HFF-Myc (cell line): ENCODE measurements around the gene DKC1.

Experiments used
- DNase-seq: peaks from one replicate; pipeline ENCODE4 v3.0.0-alpha.2; 2011; ENCODE audit warnings: low read depth; ENCODE audit errors: extremely low read depth
- H3K4me3 ChIP-seq: replicated peaks from 2 replicates; pipeline ENCODE4 v1.5.1; 2011; ENCODE audit warnings: low read depth, mild to moderate bottlenecking, control low read depth, low read length
- TF ChIP-seq, protein P1 (sequence below): IDR thresholded peaks from 2 replicates; pipeline ENCODE4 v1.5.1; 2012; ENCODE audit warnings: mild to moderate bottlenecking, low read depth, low read length, control low read depth; ENCODE audit errors: missing control alignments

The DKC1 gene

DNA sequence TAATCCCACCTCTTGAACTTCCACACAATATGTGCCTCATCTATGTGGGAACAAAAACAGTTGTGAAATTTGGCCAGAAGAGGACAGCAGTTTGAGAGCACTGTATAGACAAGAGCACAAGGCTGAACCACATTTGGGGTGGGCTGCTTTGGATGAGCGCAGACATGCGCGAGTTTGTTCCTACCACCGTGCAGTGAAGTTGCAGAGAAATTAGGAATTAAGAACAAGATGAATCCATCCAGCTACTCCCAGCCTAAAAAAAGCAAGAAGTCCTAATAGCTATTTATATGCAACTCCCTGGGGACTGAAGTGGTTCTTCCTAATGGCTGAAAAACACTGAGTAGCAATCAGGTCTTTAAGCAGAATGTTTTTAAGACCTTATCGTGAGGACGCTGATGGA, 12.8 kb upstream of the DKC1 start:
- DNase-seq, result no peak
- no peak overlapping the region for H3K4me3 ChIP-seq
- TF ChIP-seq, protein P1, sequence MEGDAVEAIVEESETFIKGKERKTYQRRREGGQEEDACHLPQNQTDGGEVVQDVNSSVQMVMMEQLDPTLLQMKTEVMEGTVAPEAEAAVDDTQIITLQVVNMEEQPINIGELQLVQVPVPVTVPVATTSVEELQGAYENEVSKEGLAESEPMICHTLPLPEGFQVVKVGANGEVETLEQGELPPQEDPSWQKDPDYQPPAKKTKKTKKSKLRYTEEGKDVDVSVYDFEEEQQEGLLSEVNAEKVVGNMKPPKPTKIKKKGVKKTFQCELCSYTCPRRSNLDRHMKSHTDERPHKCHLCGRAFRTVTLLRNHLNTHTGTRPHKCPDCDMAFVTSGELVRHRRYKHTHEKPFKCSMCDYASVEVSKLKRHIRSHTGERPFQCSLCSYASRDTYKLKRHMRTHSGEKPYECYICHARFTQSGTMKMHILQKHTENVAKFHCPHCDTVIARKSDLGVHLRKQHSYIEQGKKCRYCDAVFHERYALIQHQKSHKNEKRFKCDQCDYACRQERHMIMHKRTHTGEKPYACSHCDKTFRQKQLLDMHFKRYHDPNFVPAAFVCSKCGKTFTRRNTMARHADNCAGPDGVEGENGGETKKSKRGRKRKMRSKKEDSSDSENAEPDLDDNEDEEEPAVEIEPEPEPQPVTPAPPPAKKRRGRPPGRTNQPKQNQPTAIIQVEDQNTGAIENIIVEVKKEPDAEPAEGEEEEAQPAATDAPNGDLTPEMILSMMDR, result no peak

DNA sequence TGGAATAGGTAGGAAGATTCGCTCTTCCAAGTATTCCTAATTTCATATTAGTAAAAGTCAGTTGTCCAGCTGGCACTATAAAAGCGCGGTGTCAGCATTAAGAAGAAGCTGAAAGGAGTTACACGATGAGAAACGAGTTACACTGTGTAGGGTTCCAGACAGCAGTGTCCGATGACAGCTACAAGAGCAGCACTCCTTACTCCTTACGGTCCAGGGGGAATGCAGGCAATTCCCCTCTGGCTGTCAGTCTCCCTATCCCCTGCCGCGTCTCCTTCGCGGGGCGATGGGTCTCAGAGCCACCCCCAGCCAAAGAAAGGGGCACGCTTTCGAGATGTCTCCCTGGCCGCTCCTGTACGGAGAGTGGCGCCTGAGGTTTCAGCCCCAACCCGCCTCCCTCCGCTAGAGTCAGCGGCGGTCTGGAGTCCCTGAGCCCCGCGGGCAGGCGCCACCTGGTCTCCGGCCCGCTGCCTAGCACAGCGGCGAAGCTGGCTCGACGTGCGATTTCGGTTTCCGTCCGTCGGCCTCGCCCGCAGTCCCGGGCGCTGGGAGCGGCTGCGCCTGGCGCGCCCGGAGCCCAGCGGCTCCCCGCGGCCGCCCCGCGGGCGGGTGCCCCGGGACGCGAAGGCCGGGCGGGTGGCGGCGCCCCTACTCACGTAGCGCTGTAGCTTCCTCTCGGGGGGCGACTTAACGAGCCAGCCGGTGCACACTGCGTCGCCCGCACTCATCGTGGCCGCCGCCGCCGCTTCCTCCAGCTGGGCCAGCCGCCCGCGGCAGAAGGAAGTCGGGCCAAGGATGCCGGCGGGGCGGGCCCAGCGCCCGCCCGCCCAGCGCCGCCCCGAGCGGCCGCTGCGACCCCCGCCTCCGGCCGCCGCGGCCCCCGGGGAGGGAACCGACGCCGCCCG, 12.1 kb upstream of the DKC1 start, which contains the start of gene GAB3:
GAB3 (minus strand) TSS at position 777 of the 902 bp plus-strand sequence; CDS start at position 725, 52 bp downstream.
- DNase-seq, result no peak
- TF ChIP-seq, protein P1, result no peak
- H3K4me3 ChIP-seq, result peak within 1 kb of the TSS; percentile 33

DNA sequence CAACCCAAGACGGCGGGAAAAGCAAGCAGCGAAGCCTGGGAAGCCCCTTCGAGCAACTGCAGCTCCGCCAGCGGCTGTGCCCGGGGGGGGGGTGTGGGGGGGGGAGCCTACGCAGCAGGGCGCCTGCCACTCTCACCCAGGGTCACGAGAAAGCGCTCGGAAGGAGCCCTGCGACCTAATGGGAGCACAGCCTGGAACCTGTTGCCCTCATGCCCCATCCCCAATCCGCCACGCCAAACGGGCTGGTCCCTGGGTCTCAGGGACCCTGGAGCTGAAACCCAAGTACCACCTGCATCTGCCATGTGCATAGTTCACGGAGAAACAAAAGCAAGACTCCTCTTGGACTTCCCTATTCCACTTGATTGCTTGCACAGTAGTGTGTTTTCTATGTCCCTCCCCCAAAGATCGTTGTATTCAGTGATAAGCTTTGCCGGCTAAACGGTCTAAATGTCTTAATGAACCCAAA, 11.4 kb upstream of the DKC1 start:
- no peak for DNase-seq
- no peak overlapping the region for H3K4me3 ChIP-seq
- TF ChIP-seq, protein P1, result no peak

DNA sequence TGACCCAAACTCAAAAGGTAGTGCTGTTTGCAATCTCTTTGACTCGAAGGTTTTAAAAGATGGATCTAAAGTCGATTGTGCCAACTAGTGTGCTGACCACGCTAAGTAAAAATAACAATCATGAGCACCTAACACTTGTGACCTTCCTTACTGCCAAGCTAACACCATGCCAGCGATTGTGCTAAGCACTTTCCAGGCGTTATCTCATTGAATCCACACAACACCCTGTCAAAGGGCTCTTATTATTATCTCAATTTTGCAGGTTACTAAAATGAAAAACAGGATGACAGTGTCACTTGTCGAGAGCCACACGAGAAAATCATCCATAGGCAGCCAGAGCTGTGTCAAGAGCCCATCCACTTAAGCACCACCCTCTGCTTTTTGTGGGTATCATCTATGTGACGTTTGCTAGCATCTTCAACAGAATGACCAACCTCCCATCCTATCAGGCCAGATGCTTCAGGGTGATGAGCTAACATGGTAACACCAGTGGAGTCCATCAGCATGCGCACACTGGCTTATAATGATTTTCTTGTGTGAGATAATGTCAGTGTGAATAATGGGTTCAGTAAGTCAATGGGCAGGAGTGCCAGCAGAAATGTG, 10.9 kb upstream of the DKC1 start:
- no peak for DNase-seq
- TF ChIP-seq, protein P1, result no peak
- H3K4me3 ChIP-seq, result no peak overlapping the region

DNA sequence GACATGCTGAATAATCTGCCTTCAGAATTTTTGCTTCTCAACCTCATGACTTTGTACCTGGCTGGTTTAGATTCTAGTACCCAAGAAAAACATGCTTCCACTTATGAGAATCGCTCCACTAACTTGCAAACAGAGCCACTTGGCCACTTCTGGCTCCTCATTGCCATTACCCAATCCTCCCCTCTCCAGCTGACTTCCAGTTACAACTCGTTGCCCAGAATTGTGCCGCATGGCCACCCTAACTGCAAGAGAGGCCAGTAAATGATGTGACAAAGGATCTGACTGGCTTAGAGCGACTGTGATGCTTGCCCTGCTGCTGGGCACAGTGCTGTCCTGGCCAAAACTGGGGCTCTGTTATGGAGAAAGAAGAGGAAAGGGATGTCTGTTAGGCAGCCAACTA, 4.0 kb upstream of the DKC1 start:
- no peak for DNase-seq
- TF ChIP-seq, protein P1, result no peak
- H3K4me3 ChIP-seq, result no peak overlapping the region

DNA sequence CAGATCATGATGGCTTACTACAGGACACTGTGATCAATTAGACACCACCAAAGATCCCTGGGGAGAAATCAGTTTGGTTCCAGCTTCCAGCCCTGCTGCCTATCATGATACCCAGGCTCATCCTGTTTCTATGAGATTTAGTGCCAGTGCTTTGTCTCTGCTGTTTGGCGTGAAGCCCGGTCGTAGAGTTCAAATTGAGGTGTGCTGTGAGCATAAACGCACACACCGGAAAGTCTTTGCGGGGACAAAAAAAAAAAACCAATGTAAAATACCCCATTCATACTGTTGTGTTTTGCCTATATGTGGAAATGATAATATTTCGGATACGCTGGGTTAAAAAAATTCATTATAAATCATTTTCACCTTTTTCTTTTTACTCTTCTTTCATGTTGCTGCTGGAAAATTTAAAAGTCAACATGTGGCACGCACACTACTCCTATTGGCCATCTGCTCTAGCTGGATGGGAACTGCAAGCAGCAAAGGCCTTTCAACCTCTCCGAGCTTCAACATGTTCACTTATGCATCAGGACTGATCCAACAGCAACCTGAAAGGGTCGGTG, 607 bp upstream of the DKC1 start:
- TF ChIP-seq, protein P1, result no peak
- DNase-seq, result no peak
- peak overlapping the region; percentile 86 for H3K4me3 ChIP-seq
